ENCODE measurements around the gene LRRC25.

- no peak for TF ChIP-seq POLR2A (IDR thresholded peaks at IDR 0.05; ENCODE audit: borderline replicate concordance, extremely low read depth, insufficient read depth, insufficient read length)
- TF ChIP-seq EZH2 (IDR thresholded peaks at IDR 0.05) = no peak
- TF ChIP-seq CTCF (IDR thresholded peaks at IDR 0.05 in 2 of 3, conservative IDR thresholded peaks at IDR 0.05 in 1 of 3; ENCODE audit: borderline replicate concordance in 1 of 3, insufficient read depth in 1 of 3, low read depth in 2 of 3, low read length in 2 of 3) = no peak
- TF ChIP-seq POLR2AphosphoS5 (IDR thresholded peaks at IDR 0.05; ENCODE audit: low read depth, low read length) = no peak
- no peak for TF ChIP-seq EZH2phosphoT487 (IDR thresholded peaks at IDR 0.05; ENCODE audit: borderline replicate concordance)
- TF ChIP-seq CEBPB (IDR thresholded peaks at IDR 0.05; ENCODE audit: low read depth) = no peak
- no peak for TF ChIP-seq ELF1 (IDR thresholded peaks at IDR 0.05; ENCODE audit: borderline replicate concordance, low read depth)
- no peak for TF ChIP-seq ATF3 (IDR thresholded peaks at IDR 0.05)
- TF ChIP-seq SRF (IDR thresholded peaks at IDR 0.05; ENCODE audit: low read depth) = no peak
- TF ChIP-seq ZNF274 (IDR thresholded peaks at IDR 0.05; ENCODE audit: low read depth, low read length) = no peak
- no peak for TF ChIP-seq MAX (IDR thresholded peaks at IDR 0.05)
These were observed 52.9 kb downstream of the LRRC25 start for GRCh38 chr19:18344582-18344950.
